Lower leg skin (tissue), 4 donors: Measurements from ENCODE around the gene NPR2. TPM values are rescaled to one million over a fixed set of nuclear protein-coding genes. Genes with fewer than 3 reads are reported as not detected.
A peak's percentile ranks its signal among the peaks of the same experiment; 100 is the strongest.

Experiments used
- DNase-seq, 2 donors: peaks; one replicate each; pipeline ENCODE4 v3.0.0-alpha.2; 2019; ENCODE audit warnings: low spot score in 2 of 2
- H3K4me3 ChIP-seq: fragments of 200-600 bp; sonication (generic); 2 replicates; pipeline ENCODE4 v1.5.1; 2017; ENCODE audit warnings: mild to moderate bottlenecking, low read depth; ENCODE audit not compliant: poor library complexity, severe bottlenecking
- POLR2A ChIP-seq, 2 donors: fragments of 450-650 bp; IDR thresholded peaks; one replicate each; pipeline ENCODE4 v1.6.1; 2016 to 2017; ENCODE audit warnings: antibody characterized with exemption in 2 of 2, mild to moderate bottlenecking in 1 of 2, moderate library complexity in 1 of 2
- whole genome bisulfite sequencing, 2 donors: methylation state at CpG; one replicate each; pipeline ENCODE4 v1.1.5; 2018; 5-methylcytosine and 5-hydroxymethylcytosine counted together
- intact Hi-C: fragments of 100-400 bp; cut with DNase I; formaldehyde crosslinking; loops from one replicate; pipeline ENCODE4 v1.15.0; 2023; ENCODE audit warnings: low total_unique reads
- total RNA-seq, 4 donors: library from RNA; depleted of rRNA; stranded (reverse); fragments of >200 nt; gene quantifications; one replicate each; pipeline ENCODE4 v1.1.0, GENCODE V29; 2016
- TF ChIP-seq, protein P1 (sequence below), 3 donors: fragments of 450-650 bp; IDR thresholded peaks; one replicate each; pipeline ENCODE4 v1.5.1; 2016; ENCODE audit warnings: antibody characterized with exemption in 3 of 3, mild to moderate bottlenecking in 3 of 3, moderate library complexity in 2 of 3

Gene NPR2
- total RNA-seq, 4 donors from 2014 or later, result 12.2 to 20.4 (median 18.8) TPM

DNA sequence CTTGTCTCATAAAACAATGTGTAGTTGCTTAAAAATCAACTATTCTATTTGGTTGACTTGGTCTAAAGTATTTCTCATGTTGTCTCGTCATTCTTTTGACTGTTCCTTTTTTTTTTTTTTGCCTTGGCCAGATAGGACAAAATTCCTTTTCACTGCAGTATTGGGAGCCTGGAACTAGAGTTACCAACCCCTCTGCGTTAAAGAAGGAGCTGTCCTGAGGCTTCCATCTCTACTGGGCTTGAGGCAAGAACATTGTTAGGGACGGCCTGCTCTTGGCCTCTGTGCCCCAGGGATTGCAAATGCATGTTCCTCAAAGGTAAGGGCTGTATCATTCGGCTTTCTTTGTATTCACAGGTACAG lies 1.4 kb upstream of the NPR2 start:
- 26 to 30% methylated on average over 4 of the region's 4 CpGs for WGBS, 2 donors
- intact Hi-C loops, result loop anchor here (5.0 kb wide), 2 partner anchors 92 to 157 kb away; no protein-coding TSS in a partner anchor
- no peak overlapping the region for H3K4me3 ChIP-seq
- no peak for DNase-seq
- no peak for TF ChIP-seq POLR2A (IDR thresholded peaks at IDR 0.05)
- TF ChIP-seq, protein P1, sequence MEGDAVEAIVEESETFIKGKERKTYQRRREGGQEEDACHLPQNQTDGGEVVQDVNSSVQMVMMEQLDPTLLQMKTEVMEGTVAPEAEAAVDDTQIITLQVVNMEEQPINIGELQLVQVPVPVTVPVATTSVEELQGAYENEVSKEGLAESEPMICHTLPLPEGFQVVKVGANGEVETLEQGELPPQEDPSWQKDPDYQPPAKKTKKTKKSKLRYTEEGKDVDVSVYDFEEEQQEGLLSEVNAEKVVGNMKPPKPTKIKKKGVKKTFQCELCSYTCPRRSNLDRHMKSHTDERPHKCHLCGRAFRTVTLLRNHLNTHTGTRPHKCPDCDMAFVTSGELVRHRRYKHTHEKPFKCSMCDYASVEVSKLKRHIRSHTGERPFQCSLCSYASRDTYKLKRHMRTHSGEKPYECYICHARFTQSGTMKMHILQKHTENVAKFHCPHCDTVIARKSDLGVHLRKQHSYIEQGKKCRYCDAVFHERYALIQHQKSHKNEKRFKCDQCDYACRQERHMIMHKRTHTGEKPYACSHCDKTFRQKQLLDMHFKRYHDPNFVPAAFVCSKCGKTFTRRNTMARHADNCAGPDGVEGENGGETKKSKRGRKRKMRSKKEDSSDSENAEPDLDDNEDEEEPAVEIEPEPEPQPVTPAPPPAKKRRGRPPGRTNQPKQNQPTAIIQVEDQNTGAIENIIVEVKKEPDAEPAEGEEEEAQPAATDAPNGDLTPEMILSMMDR (IDR thresholded peaks at IDR 0.05), result no peak

DNA sequence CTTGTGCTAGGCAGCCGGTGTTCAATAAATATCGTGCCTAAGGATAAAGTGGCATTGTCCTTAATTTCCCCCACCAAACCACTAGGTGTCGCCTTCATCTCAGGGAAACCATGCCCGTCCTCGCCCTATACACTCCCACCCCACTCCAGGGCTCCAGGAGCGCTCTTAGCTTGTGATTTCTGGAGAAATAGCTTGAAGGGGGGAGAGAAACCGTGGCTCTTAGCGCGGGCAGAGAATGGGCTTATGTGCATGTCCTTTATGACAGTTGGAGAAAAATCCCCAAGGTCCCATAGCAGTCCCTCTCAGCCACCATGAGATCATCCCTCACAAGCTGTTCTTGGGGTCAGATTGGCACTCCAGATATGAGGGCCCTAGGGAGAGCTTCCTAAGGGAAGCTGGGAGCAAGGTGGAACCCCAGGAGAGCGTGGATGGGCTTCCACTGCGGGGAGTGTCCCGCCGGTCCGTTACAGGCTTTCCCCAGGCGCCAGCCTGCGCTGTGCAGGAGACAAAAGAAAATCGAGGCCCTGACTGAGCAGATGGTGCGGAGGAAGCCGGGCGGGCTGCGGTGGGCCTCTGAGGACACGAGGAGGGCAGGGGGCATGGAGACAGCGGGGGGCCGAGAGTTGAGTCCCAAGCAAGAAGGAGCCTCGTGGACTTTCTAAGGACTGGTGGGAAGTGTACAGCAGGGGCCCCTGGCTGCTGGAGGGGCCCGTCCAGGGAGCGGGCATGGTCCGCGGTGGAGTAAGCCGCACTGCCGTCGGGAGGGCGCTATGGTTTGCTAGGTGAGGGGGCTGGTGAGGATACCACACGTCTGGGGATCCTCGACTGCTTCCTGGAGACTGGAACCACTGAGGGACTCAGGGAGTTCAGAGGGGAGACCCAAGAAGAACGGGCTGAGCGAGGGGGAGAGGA lies 750 bp upstream of the NPR2 start:
- peak; percentile 65 to 93 for DNase-seq
- WGBS, 2 donors, result 33 to 37% methylated on average over 37 of the region's 37 CpGs
- intact Hi-C loops, result loop anchor here (5.0 kb wide), 2 partner anchors 92 to 157 kb away; no protein-coding TSS in a partner anchor
- TF ChIP-seq, protein P1 (IDR thresholded peaks at IDR 0.05), result peak in 1 of 3 donors; percentile 68
- no peak for TF ChIP-seq POLR2A (IDR thresholded peaks at IDR 0.05)
- H3K4me3 ChIP-seq, result no peak overlapping the region

DNA sequence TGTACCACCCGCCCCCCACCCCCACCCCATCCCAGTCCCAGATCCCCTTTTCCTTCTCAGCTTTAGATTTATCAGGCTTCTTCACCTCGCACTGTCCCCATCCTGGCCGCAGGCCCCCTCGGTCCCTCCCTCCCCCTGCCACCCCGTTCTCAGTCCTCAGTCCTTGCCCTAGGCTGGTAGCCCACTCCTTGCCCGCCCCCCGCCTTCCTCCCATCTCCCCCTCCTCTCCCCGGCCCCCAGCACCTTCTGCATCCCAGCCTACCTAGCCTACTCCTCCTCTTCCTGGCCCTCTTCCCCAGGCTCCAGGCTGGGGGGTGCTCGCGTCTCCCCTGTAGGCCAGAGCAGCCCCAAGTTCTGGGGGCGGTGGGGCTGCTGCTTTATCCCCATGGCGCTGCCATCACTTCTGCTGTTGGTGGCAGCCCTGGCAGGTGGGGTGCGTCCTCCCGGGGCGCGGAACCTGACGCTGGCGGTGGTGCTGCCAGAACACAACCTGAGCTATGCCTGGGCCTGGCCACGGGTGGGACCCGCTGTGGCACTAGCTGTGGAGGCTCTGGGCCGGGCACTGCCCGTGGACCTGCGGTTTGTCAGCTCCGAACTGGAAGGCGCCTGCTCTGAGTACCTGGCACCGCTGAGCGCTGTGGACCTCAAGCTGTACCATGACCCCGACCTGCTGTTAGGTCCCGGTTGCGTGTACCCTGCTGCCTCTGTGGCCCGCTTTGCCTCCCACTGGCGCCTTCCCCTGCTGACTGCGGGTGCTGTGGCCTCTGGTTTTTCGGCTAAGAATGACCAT lies 828 bp downstream of the NPR2 start:
- DNase-seq, result no peak
- TF ChIP-seq, protein P1 (IDR thresholded peaks at IDR 0.05), result no peak
- no peak for TF ChIP-seq POLR2A (IDR thresholded peaks at IDR 0.05)
- no peak overlapping the region for H3K4me3 ChIP-seq
- WGBS, 2 donors, result 70 to 78% methylated on average over 23 to 26 of the region's 34 CpGs
- intact Hi-C loops, result loop anchor here (5.0 kb wide), 2 partner anchors 90 to 155 kb away; no protein-coding TSS in a partner anchor

DNA sequence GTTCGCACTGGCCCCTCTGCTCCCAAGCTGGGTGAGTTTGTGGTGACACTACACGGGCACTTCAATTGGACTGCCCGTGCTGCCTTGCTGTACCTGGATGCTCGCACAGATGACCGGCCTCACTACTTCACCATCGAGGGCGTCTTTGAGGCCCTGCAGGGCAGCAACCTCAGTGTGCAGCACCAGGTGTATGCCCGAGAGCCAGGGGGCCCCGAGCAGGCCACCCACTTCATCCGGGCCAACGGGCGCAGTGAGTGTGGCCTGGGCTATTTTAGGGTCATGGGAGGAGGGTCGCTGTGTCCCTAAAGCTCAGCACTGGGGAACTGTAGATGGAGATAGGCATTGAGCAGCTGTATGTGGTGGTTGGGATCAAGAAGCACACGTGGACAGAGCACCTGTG lies 1.4 kb downstream of the NPR2 start:
- 83 to 86% methylated on average over 14 of the region's 14 CpGs for WGBS, 2 donors
- no peak overlapping the region for H3K4me3 ChIP-seq
- DNase-seq, result no peak
- TF ChIP-seq, protein P1 (IDR thresholded peaks at IDR 0.05), result no peak
- TF ChIP-seq POLR2A (IDR thresholded peaks at IDR 0.05), result no peak
- intact Hi-C loops, result loop anchor here (5.0 kb wide), 2 partner anchors 89 to 154 kb away; no protein-coding TSS in a partner anchor

DNA sequence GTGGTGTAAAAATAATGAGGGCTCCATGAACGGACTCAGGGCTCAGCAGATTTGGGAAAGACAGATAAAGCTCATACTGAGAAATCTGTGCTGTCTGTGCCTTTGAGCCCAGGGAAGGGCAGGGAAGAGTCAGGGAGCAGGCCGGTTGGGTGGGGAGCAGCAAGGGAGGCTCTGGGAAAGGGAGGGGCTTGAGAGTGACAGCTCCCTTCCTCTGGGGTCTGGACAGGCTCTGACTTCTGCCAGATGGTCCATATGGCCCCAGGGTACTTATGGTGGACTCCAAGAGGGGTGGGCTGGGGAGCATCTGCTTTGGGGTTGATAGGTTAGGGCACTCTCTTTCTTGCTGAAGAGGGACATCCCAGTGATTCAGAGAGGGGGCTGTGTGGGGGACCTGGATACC lies 2.1 kb downstream of the NPR2 start:
- no peak overlapping the region for H3K4me3 ChIP-seq
- 65 to 67% methylated on average over 2 of the region's 2 CpGs for WGBS, 2 donors
- TF ChIP-seq, protein P1 (IDR thresholded peaks at IDR 0.05), result no peak
- TF ChIP-seq POLR2A (IDR thresholded peaks at IDR 0.05), result no peak
- intact Hi-C loops, result loop anchor here (5.0 kb wide), 2 partner anchors 89 to 154 kb away; no protein-coding TSS in a partner anchor
- DNase-seq, result no peak
